ENCODE data around the gene DAO.

- TF ChIP-seq POLR2A (IDR thresholded peaks at IDR 0.05; ENCODE audit: low read length) (no peak), GATA1 (IDR thresholded peaks at IDR 0.05; ENCODE audit: low read depth, low read length) (no peak)
These were observed 55.4 kb downstream of the DAO start for GRCh38 chr12:108935159-108935763.

Measured in erythroblast (primary cell).